ENCODE data around the gene SPTLC2.

DNA sequence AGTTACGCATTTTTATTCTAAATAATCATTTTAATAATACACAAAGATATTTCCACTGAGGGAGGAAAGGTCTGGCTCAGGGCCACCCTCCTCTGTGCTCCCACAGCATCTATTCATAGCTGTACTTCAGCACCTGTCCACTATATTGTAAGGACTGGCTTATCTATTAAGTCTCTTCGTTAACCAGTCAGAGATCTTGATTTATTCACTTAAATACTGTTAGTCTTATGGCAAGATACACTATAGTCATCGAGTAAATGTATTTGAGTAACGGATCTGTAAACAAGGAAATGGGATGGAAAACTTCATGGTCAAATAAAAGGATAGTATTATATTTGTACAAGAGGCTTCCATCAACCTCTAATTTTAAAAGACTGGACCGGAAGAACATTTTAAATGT, 54.6 kb downstream of the SPTLC2 start:
- TF ChIP-seq POLR2A (IDR thresholded peaks at IDR 0.05; ENCODE audit: extremely low read depth, insufficient read length) (no peak), MYC (IDR thresholded peaks at IDR 0.05; ENCODE audit: low read depth, low read length) (no peak)
- TF ChIP-seq, protein P1, sequence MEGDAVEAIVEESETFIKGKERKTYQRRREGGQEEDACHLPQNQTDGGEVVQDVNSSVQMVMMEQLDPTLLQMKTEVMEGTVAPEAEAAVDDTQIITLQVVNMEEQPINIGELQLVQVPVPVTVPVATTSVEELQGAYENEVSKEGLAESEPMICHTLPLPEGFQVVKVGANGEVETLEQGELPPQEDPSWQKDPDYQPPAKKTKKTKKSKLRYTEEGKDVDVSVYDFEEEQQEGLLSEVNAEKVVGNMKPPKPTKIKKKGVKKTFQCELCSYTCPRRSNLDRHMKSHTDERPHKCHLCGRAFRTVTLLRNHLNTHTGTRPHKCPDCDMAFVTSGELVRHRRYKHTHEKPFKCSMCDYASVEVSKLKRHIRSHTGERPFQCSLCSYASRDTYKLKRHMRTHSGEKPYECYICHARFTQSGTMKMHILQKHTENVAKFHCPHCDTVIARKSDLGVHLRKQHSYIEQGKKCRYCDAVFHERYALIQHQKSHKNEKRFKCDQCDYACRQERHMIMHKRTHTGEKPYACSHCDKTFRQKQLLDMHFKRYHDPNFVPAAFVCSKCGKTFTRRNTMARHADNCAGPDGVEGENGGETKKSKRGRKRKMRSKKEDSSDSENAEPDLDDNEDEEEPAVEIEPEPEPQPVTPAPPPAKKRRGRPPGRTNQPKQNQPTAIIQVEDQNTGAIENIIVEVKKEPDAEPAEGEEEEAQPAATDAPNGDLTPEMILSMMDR (IDR thresholded peaks at IDR 0.05; ENCODE audit: low read depth, low read length): no peak
- TF ChIP-seq, protein P2, sequence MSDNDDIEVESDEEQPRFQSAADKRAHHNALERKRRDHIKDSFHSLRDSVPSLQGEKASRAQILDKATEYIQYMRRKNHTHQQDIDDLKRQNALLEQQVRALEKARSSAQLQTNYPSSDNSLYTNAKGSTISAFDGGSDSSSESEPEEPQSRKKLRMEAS (IDR thresholded peaks at IDR 0.05; ENCODE audit: low read depth, low read length): no peak
